Body of pancreas (tissue), 4 donors: ENCODE data around the gene HECW1. TPM values are rescaled to one million over a fixed set of nuclear protein-coding genes. Genes with fewer than 3 reads are reported as not detected.

ENCODE experiments used
- ATAC-seq: fragments of 150-250 bp; one replicate; pipeline ENCODE4 v1.9.1; 2016
- DNase-seq, 4 donors: peaks; one replicate each; pipeline ENCODE4 v3.0.0-alpha.2; 2019
- H3K27ac ChIP-seq, 4 donors: fragments of 200-600 bp; sonication (generic); 1 replicate in 3 of 4; 2 replicates in 1 of 4; pipeline versions ENCODE4 v1.5.1 to v1.6.1; 2016 to 2019; ENCODE audit warnings: mild to moderate bottlenecking in 1 of 4, mixed read lengths in 1 of 4, moderate library complexity in 1 of 4
- H3K27me3 ChIP-seq, 2 donors: fragments of 200-600 bp; sonication (generic); one replicate each; pipeline ENCODE4 v1.6.0; 2016; ENCODE audit warnings: mild to moderate bottlenecking in 1 of 2
- H3K36me3 ChIP-seq, 2 donors: fragments of 200-600 bp; sonication (generic); replicated peaks in 1 of 2; 2 replicates each; pipeline ENCODE4 v1.5.1; 2016; ENCODE audit warnings: low read depth in 2 of 2; ENCODE audit not compliant: insufficient read depth in 1 of 2
- H3K4me1 ChIP-seq: fragments of 200-600 bp; sonication (generic); one replicate; pipeline ENCODE4 v1.6.0; 2016
- H3K4me3 ChIP-seq, 2 donors: fragments of 200-600 bp; sonication (generic); 1 replicate in 1 of 2; 2 replicates in 1 of 2; pipeline ENCODE4 v1.5.1; 2016 to 2019
- H3K9me3 ChIP-seq, 3 donors: fragments of 200-600 bp; sonication (generic); 1 replicate in 2 of 3; 2 replicates in 1 of 3; pipeline ENCODE4 v1.5.1; 2016
- POLR2A ChIP-seq, 3 donors: fragments of 450-650 bp; IDR thresholded peaks; one replicate each; pipeline ENCODE4 v1.6.1; 2016; ENCODE audit warnings: antibody characterized with exemption in 3 of 3, mild to moderate bottlenecking in 2 of 3
- WGBS, 2 donors: methylation state at CpG; one replicate each; pipeline ENCODE4 v1.1.5; 2017; 5-methylcytosine and 5-hydroxymethylcytosine counted together
- intact Hi-C: fragments of 100-400 bp; cut with DNase I; formaldehyde crosslinking; loops from one replicate; pipeline ENCODE4 v1.15.1; 2023
- total RNA-seq, 2 donors: library from RNA; depleted of rRNA; stranded (reverse); fragments of >200 nt; gene quantifications; one replicate each; pipeline ENCODE4 v1.1.0, GENCODE V29; 2016
- TF ChIP-seq, protein P1 (sequence below), 7 experiments: fragments of 450-650 bp in 4 of 7; fragments of 200-600 bp in 3 of 7; sonication (generic) in 3 of 7; IDR thresholded peaks; one replicate each; pipeline ENCODE4 v1.5.1; 2016 to 2019; ENCODE audit warnings: antibody characterized with exemption in 7 of 7

The HECW1 gene
- total RNA-seq, 2 donors from 2014 or later = under 0.01 TPM; not detected in 1

DNA sequence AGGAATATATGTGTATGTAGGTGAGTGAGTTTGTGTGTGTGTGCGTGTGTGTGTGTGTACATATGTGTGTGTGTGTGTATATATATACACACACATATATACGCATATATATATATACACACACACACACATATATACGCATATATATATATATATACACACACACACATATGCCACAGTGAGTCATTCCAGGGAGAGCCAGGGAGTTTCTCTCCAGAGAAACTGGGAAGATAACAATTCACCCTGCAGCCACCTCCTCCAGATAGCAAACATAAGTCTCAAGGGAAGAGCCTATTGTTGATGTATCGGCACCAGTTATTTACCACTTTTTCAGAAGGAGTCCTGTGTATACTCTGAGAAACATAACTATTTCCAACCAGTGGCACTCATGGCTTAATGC lies 368.1 kb downstream of the HECW1 start:
- no peaks in the 10 kb centered on the region for H3K36me3 ChIP-seq
- intact Hi-C loops = no loop called here
- no peak overlapping the region for H3K27ac ChIP-seq
- ATAC-seq = no peak
- TF ChIP-seq, protein P1, sequence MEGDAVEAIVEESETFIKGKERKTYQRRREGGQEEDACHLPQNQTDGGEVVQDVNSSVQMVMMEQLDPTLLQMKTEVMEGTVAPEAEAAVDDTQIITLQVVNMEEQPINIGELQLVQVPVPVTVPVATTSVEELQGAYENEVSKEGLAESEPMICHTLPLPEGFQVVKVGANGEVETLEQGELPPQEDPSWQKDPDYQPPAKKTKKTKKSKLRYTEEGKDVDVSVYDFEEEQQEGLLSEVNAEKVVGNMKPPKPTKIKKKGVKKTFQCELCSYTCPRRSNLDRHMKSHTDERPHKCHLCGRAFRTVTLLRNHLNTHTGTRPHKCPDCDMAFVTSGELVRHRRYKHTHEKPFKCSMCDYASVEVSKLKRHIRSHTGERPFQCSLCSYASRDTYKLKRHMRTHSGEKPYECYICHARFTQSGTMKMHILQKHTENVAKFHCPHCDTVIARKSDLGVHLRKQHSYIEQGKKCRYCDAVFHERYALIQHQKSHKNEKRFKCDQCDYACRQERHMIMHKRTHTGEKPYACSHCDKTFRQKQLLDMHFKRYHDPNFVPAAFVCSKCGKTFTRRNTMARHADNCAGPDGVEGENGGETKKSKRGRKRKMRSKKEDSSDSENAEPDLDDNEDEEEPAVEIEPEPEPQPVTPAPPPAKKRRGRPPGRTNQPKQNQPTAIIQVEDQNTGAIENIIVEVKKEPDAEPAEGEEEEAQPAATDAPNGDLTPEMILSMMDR (IDR thresholded peaks at IDR 0.05) = no peak
- no peak for TF ChIP-seq POLR2A (IDR thresholded peaks at IDR 0.05)
- peaks cover 7% of the 10 kb centered on the region for H3K4me1 ChIP-seq
- no peak for DNase-seq
- no peak overlapping the region for H3K4me3 ChIP-seq
- WGBS, 2 donors = 72 to 85% methylated on average over 4 of the region's 4 CpGs
- no peaks in the 10 kb centered on the region for H3K27me3 ChIP-seq
- no peaks in the 10 kb centered on the region for H3K9me3 ChIP-seq

DNA sequence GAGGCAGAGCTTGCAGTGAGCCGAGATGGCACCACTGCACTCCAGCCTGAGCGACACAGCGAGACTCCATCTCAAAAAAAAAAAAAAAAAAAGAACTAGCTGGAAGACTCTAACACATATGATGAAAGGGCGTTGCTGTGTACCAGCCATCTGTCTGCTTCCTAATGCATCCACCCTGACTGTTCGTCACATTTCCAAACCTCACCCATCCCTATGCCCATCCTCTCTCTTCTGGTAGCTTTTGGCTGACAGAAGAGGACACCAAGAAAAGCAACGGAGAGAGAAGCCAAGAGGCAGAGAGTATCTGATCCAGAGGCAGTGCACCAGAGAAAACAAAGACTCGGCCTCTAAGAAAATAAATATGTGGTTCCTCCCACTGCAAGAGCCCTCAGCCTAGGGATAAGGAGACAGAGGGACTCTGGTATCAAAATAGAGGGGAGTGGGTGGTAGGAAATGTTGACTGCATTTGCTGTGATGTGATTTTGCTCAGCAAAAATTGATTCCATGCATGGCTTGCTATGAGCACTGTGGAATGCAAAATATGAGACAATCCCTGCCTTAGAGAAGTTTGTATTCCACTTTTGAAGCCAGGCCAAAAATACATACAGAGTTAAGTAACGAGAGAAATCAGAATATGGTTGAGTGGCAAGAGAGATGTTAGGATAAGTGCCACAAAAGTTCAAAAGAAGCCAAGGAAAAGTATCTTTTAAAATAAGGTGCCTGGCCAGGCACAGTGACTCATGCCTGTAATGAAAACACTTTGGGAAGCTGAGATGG lies 369.6 kb downstream of the HECW1 start:
- no peak for ATAC-seq
- no peaks in the 10 kb centered on the region for H3K36me3 ChIP-seq

GRCh38 chr7:43482679-43483252 lies 370.3 kb downstream of the HECW1 start:
- Histone ChIP-seq H3K27me3 (no peaks in the 10 kb centered on the region), H3K27ac (no peak overlapping the region), H3K4me1 (peaks cover 16% of the 10 kb centered on the region), H3K9me3 (no peaks in the 10 kb centered on the region), H3K36me3 (no peaks in the 10 kb centered on the region), H3K4me3 (no peak overlapping the region)
- 81 to 92% methylated on average over 5 of the region's 5 CpGs for WGBS, 2 donors
- intact Hi-C loops = no loop called here
- TF ChIP-seq, protein P1 (IDR thresholded peaks at IDR 0.05) = no peak
- no peak for TF ChIP-seq POLR2A (IDR thresholded peaks at IDR 0.05)
- ATAC-seq (no peak), DNase-seq (no peak)

More for the DNA sequence above, 369.6 kb downstream of the HECW1 start:
- WGBS, 2 donors = 65 to 74% methylated on average over 5 to 8 of the region's 8 CpGs
- no peaks in the 10 kb centered on the region for H3K9me3 ChIP-seq
- TF ChIP-seq, protein P1 (IDR thresholded peaks at IDR 0.05) = no peak
- TF ChIP-seq POLR2A (IDR thresholded peaks at IDR 0.05) = no peak
- no peak for DNase-seq
- no peak overlapping the region for H3K27ac ChIP-seq
- no peaks in the 10 kb centered on the region for H3K27me3 ChIP-seq
- H3K4me1 ChIP-seq = peaks cover 10% of the 10 kb centered on the region
- intact Hi-C loops = no loop called here
- no peak overlapping the region for H3K4me3 ChIP-seq

GRCh38 chr7:43484678-43485395 lies 372.4 kb downstream of the HECW1 start:
- Histone ChIP-seq H3K27ac (no peak overlapping the region), H3K27me3 (no peaks in the 10 kb centered on the region), H3K4me3 (no peak overlapping the region), H3K9me3 (no peaks in the 10 kb centered on the region), H3K4me1 (peaks cover 36% of the 10 kb centered on the region), H3K36me3 (no peaks in the 10 kb centered on the region)
- no peak for TF ChIP-seq POLR2A (IDR thresholded peaks at IDR 0.05)
- TF ChIP-seq, protein P1 (IDR thresholded peaks at IDR 0.05) = no peak
- DNase-seq = no peak
- intact Hi-C loops = no loop called here
- ATAC-seq = no peak
- WGBS, 2 donors = 50 to 53% methylated on average over 6 of the region's 6 CpGs
